GM23338 (cell line): Measurements from ENCODE around the gene TIMM10B.

ENCODE experiments used
- CTCF ChIP-seq, 2 experiments: fragments of 200-600 bp in 1 of 2; sonication (generic) in 1 of 2; conservative IDR thresholded peaks; 2 replicates each; pipeline versions ENCODE4 v1.5.1 to v1.6.1; 2016 to 2017; ENCODE audit warnings: antibody characterized with exemption in 2 of 2, low read depth in 2 of 2, mild to moderate bottlenecking in 2 of 2, moderate library complexity in 1 of 2
- REST ChIP-seq: IDR thresholded peaks from one replicate; pipeline ENCODE4 v1.6.1; 2018; ENCODE audit warnings: antibody characterized with exemption; ENCODE audit not compliant: unreplicated experiment

DNA sequence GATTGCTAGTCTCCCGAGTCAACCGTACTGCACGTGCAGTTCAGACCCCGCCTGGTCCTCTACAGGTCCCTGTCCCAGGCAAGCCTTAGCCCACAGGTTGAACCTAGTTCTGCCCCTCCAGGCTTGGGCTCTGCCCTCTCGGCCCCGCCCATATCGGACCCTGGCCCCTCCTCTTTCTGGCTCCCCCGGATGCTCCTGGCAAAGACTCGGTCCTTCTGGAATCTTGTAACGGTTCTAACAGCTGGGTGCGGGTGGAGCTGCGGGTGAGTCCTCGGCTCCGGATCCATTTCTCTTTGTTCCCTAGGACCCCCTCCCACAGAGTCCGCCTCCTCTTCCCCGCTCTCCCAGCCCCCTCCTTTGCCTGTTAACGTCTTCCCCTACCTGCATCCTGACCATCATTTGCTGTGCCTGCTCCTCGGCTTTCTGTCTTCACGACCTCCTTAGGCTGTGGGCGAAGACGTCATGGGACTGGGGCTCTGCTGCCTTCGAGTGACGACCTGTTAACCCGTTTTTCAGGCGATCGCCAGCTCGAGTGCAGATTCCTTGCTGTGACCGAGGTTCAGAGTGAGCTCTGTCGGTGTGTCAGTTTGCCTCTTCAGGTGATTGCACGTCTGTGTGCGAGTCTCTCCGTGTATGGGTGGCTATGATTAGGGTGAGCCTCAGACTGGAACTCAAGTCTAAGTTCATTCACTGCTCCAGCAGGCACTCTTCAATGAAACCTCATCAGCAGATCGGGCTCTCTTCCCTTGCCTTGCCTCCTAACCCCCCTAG lies 16.0 kb downstream of the TIMM10B start, which contains the start of gene DNHD1:
- TF ChIP-seq CTCF (conservative IDR thresholded peaks at IDR 0.05; ENCODE audit: low read depth in 2 of 2) (no peak), REST (no peak)
